ENCODE results near the gene MAD1L1.

Gene MAD1L1

GRCh38 chr7:2034291-2035201 is 198.2 kb downstream of the MAD1L1 start:
- CTCF ChIA-PET, result no interaction called here
- Histone ChIP-seq H3K4me3 (ENCODE audit: low read depth, low read length) (no peak overlapping the region), H3K36me3 (ENCODE audit: control insufficient read depth in 2 of 2, insufficient read depth in 1 of 2, low read length in 2 of 2) (no peaks in the 10 kb centered on the region), H3K27ac (ENCODE audit: extremely low read depth, low read depth, low read length) (no peak overlapping the region), H3K9me3 (ENCODE audit: control insufficient read depth, insufficient read depth, low read depth, low read length) (no peaks in the 10 kb centered on the region), H3K4me1 (ENCODE audit: control insufficient read depth, insufficient read depth, low read length) (no peaks in the 10 kb centered on the region)
- TF ChIP-seq GFI1B (tag by site-specific recombination; IDR thresholded peaks at IDR 0.05), result no peak
- TF ChIP-seq ZNF639 (tag by site-specific recombination; IDR thresholded peaks at IDR 0.05), result no peak
- no peak for TF ChIP-seq GLI2 (tag by site-specific recombination; IDR thresholded peaks at IDR 0.05; ENCODE audit: borderline replicate concordance, low read depth)
- POLR2A ChIA-PET, result no interaction called here

- Histone ChIP-seq H3K27ac (ENCODE audit: extremely low read depth, low read depth, low read length) (no peak overlapping the region), H3K36me3 (ENCODE audit: control insufficient read depth in 2 of 2, insufficient read depth in 1 of 2, low read length in 2 of 2) (no peaks in the 10 kb centered on the region), H3K9me3 (ENCODE audit: control insufficient read depth, insufficient read depth, low read depth, low read length) (no peaks in the 10 kb centered on the region), H3K4me3 (ENCODE audit: low read depth, low read length) (no peak overlapping the region), H3K4me1 (ENCODE audit: control insufficient read depth, insufficient read depth, low read length) (no peaks in the 10 kb centered on the region)
- CTCF ChIA-PET, result no interaction called here
- POLR2A ChIA-PET, result no interaction called here
- peak; percentile 69 for TF ChIP-seq ZNF121 (tag by site-specific recombination; IDR thresholded peaks at IDR 0.05)
- TF ChIP-seq ZNF19 (tag by site-specific recombination; IDR thresholded peaks at IDR 0.05; ENCODE audit: low read depth), result no peak
Measured at GRCh38 chr7:2033586-2034135, 199.1 kb downstream of the MAD1L1 start.

- no peaks in the 10 kb centered on the region for H3K36me3 ChIP-seq (ENCODE audit: control insufficient read depth in 2 of 2, insufficient read depth in 1 of 2, low read length in 2 of 2)
- H3K9me3 ChIP-seq (ENCODE audit: control insufficient read depth, insufficient read depth, low read depth, low read length), result no peaks in the 10 kb centered on the region
- ChIA-PET CTCF (no interaction called here), POLR2A (no interaction called here)
- no peak overlapping the region for H3K4me3 ChIP-seq (ENCODE audit: low read depth, low read length)
- no peak overlapping the region for H3K27ac ChIP-seq (ENCODE audit: extremely low read depth, low read depth, low read length)
- TF ChIP-seq ZNF677 (tag by site-specific recombination; IDR thresholded peaks at IDR 0.05) (no peak), ZNF600 (tag by site-specific recombination; IDR thresholded peaks at IDR 0.05) (no peak), ZNF777 (tag by site-specific recombination; IDR thresholded peaks at IDR 0.05; ENCODE audit: borderline replicate concordance) (no peak), ZXDB (tag by site-specific recombination; IDR thresholded peaks at IDR 0.05) (no peak), ZBTB17 (tag by site-specific recombination; IDR thresholded peaks at IDR 0.05) (no peak), KLF8 (tag by site-specific recombination; IDR thresholded peaks at IDR 0.05) (no peak), ZBTB7A (tag by site-specific recombination; IDR thresholded peaks at IDR 0.05; ENCODE audit: low read depth) (no peak), ZNF837 (tag by site-specific recombination; IDR thresholded peaks at IDR 0.05) (no peak), KLF7 (tag by site-specific recombination; IDR thresholded peaks at IDR 0.05; ENCODE audit: borderline replicate concordance) (no peak), ZNF248 (tag by site-specific recombination; IDR thresholded peaks at IDR 0.05) (no peak), PRDM1 (tag by site-specific recombination; IDR thresholded peaks at IDR 0.05) (no peak), SCRT2 (tag by site-specific recombination; IDR thresholded peaks at IDR 0.05) (no peak), ZBTB8A (tag by site-specific recombination; IDR thresholded peaks at IDR 0.05) (no peak)
- no peaks in the 10 kb centered on the region for H3K4me1 ChIP-seq (ENCODE audit: control insufficient read depth, insufficient read depth, low read length)
Measured at GRCh38 chr7:2032876-2033407, 199.8 kb downstream of the MAD1L1 start.

All from HEK293 (cell line).